Mucosa of descending colon (tissue), 3 donors: ENCODE measurements around the gene GPD2. TPM values are rescaled to one million over a fixed set of nuclear protein-coding genes. Genes with fewer than 3 reads are reported as not detected.

ENCODE experiments used
- ATAC-seq: fragments of 200-7000 bp; cut with Tn5 transposase; one replicate; pipeline ENCODE4 v1.9.1; 2020; ENCODE audit warnings: mild to moderate bottlenecking, moderate library complexity
- DNase-seq, 3 donors: peaks; one replicate each; pipeline ENCODE4 v3.0.0-alpha.2; 2020
- H3K36me3 ChIP-seq: fragments of 200-600 bp; one replicate; pipeline ENCODE4 v1.8.0; 2021; ENCODE audit warnings: low read depth, mild to moderate bottlenecking
- H3K4me1 ChIP-seq: fragments of 200-600 bp; one replicate; pipeline ENCODE4 v1.8.0; 2021; ENCODE audit warnings: low read depth, mild to moderate bottlenecking
- H3K4me3 ChIP-seq: fragments of 200-600 bp; one replicate; pipeline ENCODE4 v1.8.0; 2021; ENCODE audit warnings: mild to moderate bottlenecking
- H3K9me3 ChIP-seq: fragments of 200-600 bp; one replicate; pipeline ENCODE4 v1.8.0; 2021; ENCODE audit warnings: mild to moderate bottlenecking
- intact Hi-C, 2 donors: fragments of 100-400 bp; cut with DNase I in 1 of 2; cut with micrococcal nuclease in 1 of 2; formaldehyde crosslinking; loops; one replicate each; pipeline versions ENCODE4 v1.11.0 to v1.11.1; 2022; cut with DNase I, micrococcal nuclease
- total RNA-seq, 3 donors: library from RNA; stranded (reverse); fragmentation: NEBNext Ultra II Directional in 2 of 3; extraction: Animal tissue kit (Norgen Biotek cat#: 25700) in 2 of 3; gene quantifications; one replicate each; pipeline versions ENCODE4 v1.2.1 to v1.2.4, GENCODE V29; 2021 to 2023
- TF ChIP-seq, protein P1 (sequence below): fragments of 200-600 bp; IDR thresholded peaks from one replicate; pipeline ENCODE4 v1.8.0; 2022; ENCODE audit warnings: antibody characterized with exemption, mild to moderate bottlenecking
- donor health status: DM: no; HTN: no; CAD: no; lungs with moderate emphysema.
- donor health status: DM: no; HTN: no; CAD: no.
- donor health status: DM: no; HTN: yes; CAD: no.

The GPD2 gene
- total RNA-seq, 3 donors from 2014 or later: 42.9 to 83.5 (median 77.9) TPM

DNA sequence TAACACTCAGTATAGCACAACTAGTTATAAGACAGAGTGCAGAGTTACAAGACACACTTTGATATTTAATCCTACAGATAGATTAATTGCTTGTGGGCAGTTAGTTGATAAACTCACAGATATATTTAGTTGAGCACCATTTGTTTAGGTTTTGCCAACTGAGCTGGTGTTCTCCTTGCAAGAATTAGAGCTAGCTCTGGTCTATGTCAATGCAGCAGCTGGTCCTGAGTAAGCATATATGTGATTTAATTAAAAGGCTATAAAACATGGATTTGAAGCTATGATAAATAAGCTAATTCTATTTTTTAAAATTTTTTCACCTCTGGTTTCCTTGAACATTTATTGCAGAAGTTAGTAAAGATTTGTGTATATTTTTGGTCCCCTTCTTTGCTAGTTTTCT, 35.6 kb downstream of the GPD2 start:
- ATAC-seq (no peak), DNase-seq (no peak)
- H3K4me3 ChIP-seq: no peak overlapping the region
- no peaks in the 10 kb centered on the region for H3K36me3 ChIP-seq
- H3K9me3 ChIP-seq: no peaks in the 10 kb centered on the region
- TF ChIP-seq, protein P1, sequence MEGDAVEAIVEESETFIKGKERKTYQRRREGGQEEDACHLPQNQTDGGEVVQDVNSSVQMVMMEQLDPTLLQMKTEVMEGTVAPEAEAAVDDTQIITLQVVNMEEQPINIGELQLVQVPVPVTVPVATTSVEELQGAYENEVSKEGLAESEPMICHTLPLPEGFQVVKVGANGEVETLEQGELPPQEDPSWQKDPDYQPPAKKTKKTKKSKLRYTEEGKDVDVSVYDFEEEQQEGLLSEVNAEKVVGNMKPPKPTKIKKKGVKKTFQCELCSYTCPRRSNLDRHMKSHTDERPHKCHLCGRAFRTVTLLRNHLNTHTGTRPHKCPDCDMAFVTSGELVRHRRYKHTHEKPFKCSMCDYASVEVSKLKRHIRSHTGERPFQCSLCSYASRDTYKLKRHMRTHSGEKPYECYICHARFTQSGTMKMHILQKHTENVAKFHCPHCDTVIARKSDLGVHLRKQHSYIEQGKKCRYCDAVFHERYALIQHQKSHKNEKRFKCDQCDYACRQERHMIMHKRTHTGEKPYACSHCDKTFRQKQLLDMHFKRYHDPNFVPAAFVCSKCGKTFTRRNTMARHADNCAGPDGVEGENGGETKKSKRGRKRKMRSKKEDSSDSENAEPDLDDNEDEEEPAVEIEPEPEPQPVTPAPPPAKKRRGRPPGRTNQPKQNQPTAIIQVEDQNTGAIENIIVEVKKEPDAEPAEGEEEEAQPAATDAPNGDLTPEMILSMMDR: no peak
- H3K4me1 ChIP-seq: peaks cover 19% of the 10 kb centered on the region
- intact Hi-C loops: no loop called here

- Histone ChIP-seq H3K4me1 (peaks cover 11% of the 10 kb centered on the region), H3K36me3 (no peaks in the 10 kb centered on the region), H3K9me3 (no peaks in the 10 kb centered on the region), H3K4me3 (no peak overlapping the region)
- intact Hi-C loops: no loop called here
- TF ChIP-seq, protein P1: no peak
- DNase-seq (no peak), ATAC-seq (no peak)
These were observed 36.5 kb downstream of the GPD2 start for GRCh38 chr2:156472686-156473085.

- no peaks in the 10 kb centered on the region for H3K9me3 ChIP-seq
- no peak overlapping the region for H3K4me3 ChIP-seq
- TF ChIP-seq, protein P1: no peak
- intact Hi-C loops: no loop called here
- ATAC-seq (no peak), DNase-seq (no peak)
- H3K4me1 ChIP-seq: peaks cover 5% of the 10 kb centered on the region
- H3K36me3 ChIP-seq: no peaks in the 10 kb centered on the region
These were observed 37.3 kb downstream of the GPD2 start for GRCh38 chr2:156473445-156473844.

GRCh38 chr2:156474401-156474800, 38.2 kb downstream of the GPD2 start:
- H3K9me3 ChIP-seq: no peaks in the 10 kb centered on the region
- DNase-seq (no peak), ATAC-seq (peak; percentile 86)
- no peaks in the 10 kb centered on the region for H3K36me3 ChIP-seq
- intact Hi-C loops: no loop called here
- TF ChIP-seq, protein P1: no peak
- no peaks in the 10 kb centered on the region for H3K4me1 ChIP-seq
- no peak overlapping the region for H3K4me3 ChIP-seq

- Histone ChIP-seq H3K36me3 (no peaks in the 10 kb centered on the region), H3K9me3 (no peaks in the 10 kb centered on the region), H3K4me3 (no peak overlapping the region), H3K4me1 (no peaks in the 10 kb centered on the region)
- ATAC-seq: no peak
- TF ChIP-seq, protein P1: no peak
- intact Hi-C loops: no loop called here
- DNase-seq: no peak
These were observed 40.1 kb downstream of the GPD2 start for GRCh38 chr2:156476021-156476849.
